Stimulated activated CD4-positive, alpha-beta T cell treated with anti-CD3 and anti-CD28 coated beads, Interleukin-1b, Interleukin-23, amount 100 ng/mL, for 48 hours (primary cell): ENCODE data around the gene LDB3.
A peak's percentile ranks its signal among the peaks of the same experiment; 100 is the strongest.

Experiments
- DNase-seq: peaks from one replicate; pipeline ENCODE4 v3.0.0-alpha.2; 2020

Gene LDB3

GRCh38 chr10:86742230-86742629, 73.9 kb downstream of the LDB3 start:
- no peak for DNase-seq

GRCh38 chr10:86744067-86744725, 75.9 kb downstream of the LDB3 start:
- no peak for DNase-seq

- DNase-seq = no peak
Measured at GRCh38 chr10:86747796-86748581, 79.7 kb downstream of the LDB3 start.

- no peak for DNase-seq
Measured at GRCh38 chr10:86749854-86750253, 81.5 kb downstream of the LDB3 start.

GRCh38 chr10:86751477-86751876, 83.2 kb downstream of the LDB3 start:
- DNase-seq = no peak

GRCh38 chr10:86752311-86752710, 84.0 kb downstream of the LDB3 start:
- DNase-seq = no peak

- DNase-seq = no peak
Measured at GRCh38 chr10:86753051-86753450, 84.7 kb downstream of the LDB3 start.

GRCh38 chr10:86753638-86754434, 85.5 kb downstream of the LDB3 start:
- no peak for DNase-seq

- no peak for DNase-seq
Measured at GRCh38 chr10:86755454-86755739, 87.1 kb downstream of the LDB3 start.

GRCh38 chr10:86755740-86756510, 87.6 kb downstream of the LDB3 start:
- peak; percentile 81 for DNase-seq

GRCh38 chr10:86756511-86757112, 88.3 kb downstream of the LDB3 start, which contains the start of gene BMPR1A:
BMPR1A (plus strand) TSS chr10:86756619; CDS start chr10:86876019, 119,400 bp downstream.
- no peak for DNase-seq

- DNase-seq = peak; percentile 4
Measured at GRCh38 chr10:86757113-86757972, 89.0 kb downstream of the LDB3 start.

- DNase-seq = no peak
Measured at GRCh38 chr10:86758189-86759072, 90.1 kb downstream of the LDB3 start.

- no peak for DNase-seq
Measured at GRCh38 chr10:86759073-86759672, 90.9 kb downstream of the LDB3 start.

- no peak for DNase-seq
Measured at GRCh38 chr10:86763404-86763803, 95.1 kb downstream of the LDB3 start.

- no peak for DNase-seq
Measured at GRCh38 chr10:86765548-86765947, 97.2 kb downstream of the LDB3 start.

GRCh38 chr10:86768412-86769062, 100.2 kb downstream of the LDB3 start:
- DNase-seq = no peak

- no peak for DNase-seq
Measured at GRCh38 chr10:86769991-86770390, 101.7 kb downstream of the LDB3 start.

GRCh38 chr10:86770412-86770960, 102.2 kb downstream of the LDB3 start:
- no peak for DNase-seq
